Ammon's horn (tissue), 1 donor: ENCODE data around the gene MIAT.

Experiments used
- DNase-seq: peaks from one replicate; pipeline ENCODE4 v3.0.0-alpha.2; 2016; ENCODE audit warnings: low spot score

MIAT gene

DNA sequence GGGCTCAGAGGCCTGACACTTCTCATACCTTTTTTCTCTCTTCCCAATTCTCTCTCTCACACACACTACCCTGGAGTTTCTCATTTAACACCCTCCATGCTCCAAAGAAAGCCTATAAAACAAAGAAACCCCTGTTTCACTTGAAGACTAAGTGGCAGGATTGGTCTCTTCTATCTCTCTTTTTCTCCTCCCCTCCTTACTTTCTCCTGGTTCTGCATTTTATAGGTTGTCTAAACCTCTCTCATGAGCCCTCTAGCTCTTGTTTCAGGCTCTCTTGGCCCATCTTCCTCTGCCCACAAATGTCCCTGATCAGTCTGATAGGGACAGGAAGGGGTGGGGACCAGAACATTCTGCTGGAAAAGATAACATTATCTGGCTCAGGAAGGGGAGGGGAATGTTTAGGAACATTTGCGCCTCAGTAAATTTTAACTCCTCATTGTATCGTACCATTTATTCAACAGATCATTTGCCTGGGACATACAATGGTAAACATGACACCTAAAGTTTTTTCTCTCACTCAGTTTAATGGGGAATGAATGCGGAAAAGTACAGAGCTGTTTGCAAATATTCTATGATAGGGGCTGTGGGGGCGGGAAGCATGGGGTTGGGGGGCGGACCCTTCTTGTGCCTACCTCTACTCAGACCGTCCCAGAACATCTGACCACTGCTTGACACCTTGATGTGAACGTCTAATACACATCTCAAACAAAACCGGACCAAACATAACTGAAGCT lies 24.8 kb upstream of the MIAT start:
- DNase-seq: no peak

- no peak for DNase-seq
Measured at GRCh38 chr22:26634189-26634588, 23.2 kb upstream of the MIAT start.

DNA sequence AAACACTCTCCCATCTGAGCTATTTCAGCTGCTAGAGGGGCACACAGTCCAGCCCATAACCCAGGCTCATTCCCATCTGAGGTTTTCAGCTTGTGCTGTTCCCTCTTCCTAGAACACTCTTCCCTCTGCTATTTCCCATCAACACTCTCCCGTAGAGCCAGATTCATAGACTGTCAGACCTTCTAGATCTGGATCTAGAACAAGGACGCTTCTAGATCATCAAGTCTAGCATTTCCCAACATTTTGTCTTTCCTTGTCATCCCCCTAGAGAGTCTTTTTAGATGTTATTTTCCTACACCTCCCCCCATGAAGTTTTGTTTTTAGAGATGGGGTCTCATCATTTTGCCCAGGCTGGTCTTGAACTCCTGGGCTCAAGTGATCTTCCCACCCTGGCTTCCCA lies 22.3 kb upstream of the MIAT start:
- DNase-seq: no peak

GRCh38 chr22:26636296-26636695 lies 21.1 kb upstream of the MIAT start:
- no peak for DNase-seq

GRCh38 chr22:26642465-26643417 lies 14.6 kb upstream of the MIAT start:
- DNase-seq: no peak

DNA sequence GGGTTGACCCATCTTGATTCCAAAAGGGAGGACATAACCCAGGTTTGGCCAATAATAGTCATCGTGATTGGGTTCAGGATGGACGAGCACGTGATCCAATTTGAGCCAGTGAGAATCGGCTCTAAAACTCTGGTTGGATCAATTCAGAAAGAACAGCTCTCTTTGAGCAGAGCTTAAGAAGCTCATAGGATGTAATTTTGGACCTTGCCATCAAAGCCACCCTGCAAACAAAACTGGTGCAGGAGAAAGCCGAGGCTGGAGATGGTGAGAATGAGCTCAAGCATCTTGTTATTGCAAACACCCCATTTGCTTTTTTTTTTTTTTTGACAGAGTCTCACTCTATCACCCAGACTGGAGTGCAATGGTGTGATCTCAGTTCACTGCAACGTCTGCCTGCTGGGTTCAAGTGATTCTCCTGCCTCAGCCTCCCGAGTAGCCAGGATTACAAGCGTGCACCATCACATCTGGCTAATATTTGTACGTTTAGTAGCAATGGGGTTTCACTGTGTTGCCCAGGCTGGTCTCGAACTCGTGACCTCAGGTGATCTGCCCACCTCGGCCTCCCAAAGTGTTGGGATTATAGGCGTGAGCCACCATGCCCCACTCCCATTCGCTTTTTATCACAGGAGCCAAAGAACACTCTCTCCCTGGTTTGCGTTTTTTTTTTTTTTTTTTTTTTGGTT lies 13.8 kb upstream of the MIAT start:
- no peak for DNase-seq

DNA sequence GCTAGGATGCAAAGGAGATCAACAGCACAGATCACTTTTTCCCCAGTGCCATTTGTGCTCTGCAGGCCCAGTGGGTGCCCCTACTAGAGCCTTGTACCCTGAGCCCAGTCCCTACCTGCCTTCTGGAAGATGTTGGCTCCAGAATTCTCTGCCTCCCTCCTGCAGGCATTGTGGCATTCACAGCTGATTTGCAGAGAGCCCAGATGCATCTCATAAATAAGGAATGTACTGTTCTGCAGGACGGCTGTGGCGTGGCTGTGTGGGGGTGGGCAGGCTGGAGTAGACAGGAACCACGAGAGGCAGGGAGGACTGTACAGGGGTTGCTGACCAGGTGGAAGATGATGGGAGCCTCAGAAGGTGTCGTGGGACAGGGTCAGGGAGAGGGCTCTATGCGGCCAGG lies 11.2 kb upstream of the MIAT start:
- DNase-seq: no peak

DNA sequence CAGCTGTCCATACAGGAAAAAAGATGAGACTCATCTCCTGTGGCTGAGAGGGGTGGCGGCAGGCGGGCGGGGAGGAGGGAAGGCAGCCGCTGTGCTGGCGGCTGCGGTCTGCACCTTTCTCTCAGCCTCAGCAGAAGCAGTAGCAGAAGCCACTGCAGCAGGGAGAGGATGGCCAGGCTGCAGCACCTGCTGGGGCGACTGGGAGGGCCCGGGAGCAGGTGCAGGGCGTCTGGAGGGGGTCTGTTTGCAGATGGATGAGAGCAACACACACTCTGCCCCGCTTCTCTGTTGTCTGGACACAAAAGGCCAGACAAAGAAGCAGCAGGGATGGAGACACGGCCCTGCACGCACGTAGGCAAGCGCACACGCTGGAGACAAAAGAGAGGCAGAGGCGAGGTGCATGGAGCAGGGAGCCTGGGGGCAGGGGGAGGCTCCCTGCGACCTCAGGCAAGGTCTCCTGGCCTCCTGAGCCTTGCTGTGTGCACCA lies 9.3 kb upstream of the MIAT start:
- DNase-seq: no peak

- no peak for DNase-seq
Measured at GRCh38 chr22:26648528-26649388, 8.6 kb upstream of the MIAT start.

- DNase-seq: no peak
Measured at GRCh38 chr22:26650722-26651421, 6.5 kb upstream of the MIAT start.

- DNase-seq: no peak
Measured at GRCh38 chr22:26651815-26652214, 5.6 kb upstream of the MIAT start.

GRCh38 chr22:26658161-26658560 lies 773 bp downstream of the MIAT start:
- DNase-seq: no peak

DNA sequence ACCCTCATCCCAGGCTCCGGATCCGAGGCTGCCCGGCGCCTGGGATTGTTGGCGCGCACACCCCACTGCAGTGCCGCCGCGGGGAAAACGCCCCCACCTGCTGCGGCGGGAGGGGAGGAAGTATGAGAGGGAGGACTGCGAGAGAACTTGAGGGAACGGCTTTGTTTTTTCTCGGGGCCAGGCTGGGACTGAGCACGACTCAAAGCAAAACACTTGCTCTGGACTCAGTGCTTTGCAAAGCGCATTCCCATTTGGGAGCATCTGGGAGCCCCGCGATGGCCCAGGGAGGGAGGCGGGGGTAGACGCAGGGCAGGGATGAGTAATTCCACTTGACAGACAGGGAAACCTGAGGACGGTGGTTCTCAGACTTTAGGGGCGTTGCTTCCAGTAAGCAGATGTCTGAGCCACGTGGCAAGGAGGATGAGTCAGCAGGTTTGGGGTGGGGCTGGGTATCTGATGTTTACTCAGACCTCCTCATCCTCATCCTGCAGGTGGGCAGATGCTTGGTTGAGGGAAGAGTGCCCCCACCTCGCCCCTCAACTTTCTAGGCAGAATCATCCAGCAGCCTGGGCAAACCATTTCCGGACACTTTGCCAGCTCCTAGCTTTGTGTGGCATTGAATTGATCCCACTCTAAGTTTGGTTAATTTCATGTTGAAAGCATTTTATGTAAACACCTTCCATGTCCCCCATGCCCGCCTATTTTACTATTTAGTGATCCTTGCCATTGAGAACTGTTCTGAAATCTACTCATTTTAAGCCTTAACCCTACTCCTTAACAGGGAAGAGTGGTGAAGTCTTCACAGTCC lies 1.5 kb downstream of the MIAT start:
- no peak for DNase-seq

DNA sequence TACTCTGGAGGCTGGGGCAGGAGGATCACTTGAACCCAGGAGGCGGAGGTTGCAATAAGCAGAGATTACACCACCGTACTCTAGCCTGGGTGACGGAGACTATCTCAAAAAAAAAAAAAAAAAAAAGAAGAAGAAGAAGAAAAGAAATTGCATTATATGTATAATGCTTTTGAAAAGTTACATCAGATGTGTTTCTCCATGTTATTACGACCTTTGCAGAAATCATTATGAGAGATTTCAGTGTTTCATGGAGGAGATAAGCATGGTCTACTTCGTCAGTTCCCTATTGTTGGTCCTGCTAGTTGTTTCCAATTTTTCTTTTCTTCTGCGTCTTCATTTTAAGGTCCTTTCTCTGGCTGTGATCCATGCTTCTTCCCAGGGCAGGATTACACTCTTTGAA lies 3.0 kb downstream of the MIAT start:
- DNase-seq: no peak

DNA sequence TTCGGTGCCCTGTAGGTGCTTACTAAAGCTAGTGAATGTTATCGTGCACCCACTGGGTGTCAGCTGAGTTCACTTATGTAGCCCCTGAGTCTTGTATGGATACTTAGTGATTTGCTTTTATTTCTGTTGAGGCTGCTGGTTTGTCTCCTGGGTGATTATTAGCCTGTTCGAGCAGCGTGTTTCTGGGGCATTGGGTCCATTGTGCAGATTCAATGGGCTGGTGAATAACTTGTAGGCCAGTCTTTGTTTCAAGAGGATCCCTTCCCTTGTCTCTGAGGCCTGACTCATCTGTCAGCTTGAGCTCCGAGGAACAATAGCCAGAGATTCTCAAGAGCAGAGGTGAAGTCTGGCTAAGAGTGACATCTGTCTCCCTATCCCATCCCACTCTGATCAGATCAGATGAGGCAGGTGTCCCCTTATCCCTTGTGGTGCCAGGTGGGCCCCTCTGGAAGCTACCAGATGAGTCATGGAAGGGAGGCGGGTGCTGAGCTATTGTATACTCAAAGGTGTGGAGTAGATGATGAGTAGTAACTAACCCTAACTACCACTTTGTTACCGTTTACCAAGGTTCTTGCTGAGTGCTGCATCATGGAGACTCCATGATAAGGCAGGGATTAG lies 3.7 kb downstream of the MIAT start:
- no peak for DNase-seq

DNA sequence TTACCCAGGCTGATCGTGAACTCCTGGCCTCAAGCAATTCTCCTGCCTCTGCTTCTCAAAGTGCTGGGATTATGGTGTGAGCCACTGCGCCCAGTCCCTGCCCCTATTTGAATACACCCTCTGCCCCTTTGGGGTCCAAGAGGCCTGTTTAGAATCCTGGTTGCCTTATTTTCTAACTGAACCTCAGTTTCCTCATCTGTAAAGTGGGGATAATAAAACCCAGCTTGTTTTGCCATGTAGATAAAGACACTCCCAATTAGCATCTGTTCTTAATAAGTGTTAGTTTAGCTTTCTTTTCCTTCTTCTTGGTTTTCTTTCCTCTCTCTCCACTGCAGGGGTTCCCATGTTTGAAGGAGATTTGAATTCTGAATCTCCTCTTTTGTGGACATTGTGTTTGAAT lies 4.8 kb downstream of the MIAT start:
- DNase-seq: no peak

DNA sequence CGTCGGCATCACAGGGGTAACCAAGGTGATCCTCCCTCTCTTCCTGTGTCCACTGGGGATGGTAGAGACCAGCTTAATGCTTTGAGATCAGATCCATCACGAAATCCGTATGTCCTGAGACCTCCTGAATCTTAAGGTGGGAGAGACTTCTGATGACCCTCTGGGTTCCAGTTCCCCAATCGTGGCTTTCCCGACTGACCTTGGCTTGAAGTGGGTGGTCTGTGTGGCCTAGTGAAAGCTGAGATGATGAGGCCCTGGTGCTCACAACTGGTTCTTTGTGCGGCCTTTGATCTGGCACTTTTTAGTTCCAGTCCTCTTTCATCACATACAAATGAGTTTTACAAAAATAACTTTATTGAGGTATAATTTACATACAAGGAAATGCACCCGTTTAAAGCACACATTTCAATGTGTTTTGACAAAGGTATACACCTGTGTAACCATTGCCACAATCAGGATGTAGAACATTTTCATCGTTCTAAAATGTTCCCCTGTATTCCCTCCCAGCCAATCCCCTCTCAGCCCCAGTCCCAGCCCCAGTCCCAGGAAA lies 6.1 kb downstream of the MIAT start:
- no peak for DNase-seq

GRCh38 chr22:26665813-26666231 lies 8.4 kb downstream of the MIAT start:
- no peak for DNase-seq

DNA sequence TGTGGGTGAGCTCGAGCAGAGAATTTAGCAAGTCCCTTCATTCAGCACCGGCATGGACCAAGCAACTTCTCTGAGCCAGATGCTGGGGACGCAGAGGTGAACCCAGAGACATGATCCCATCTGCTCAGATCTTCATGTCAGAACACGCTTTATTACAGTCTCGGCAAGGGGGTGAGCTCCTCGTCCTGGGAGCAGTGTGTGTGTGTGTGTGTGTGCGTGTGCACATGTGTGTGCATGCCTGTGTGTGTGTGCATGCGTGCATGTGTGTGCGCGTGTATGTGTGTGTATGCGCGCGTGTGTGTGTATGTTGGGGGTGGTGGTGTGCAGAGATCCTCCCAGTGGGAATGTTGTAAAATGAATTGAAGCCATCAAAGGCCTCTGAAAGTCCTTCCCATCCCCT lies 9.8 kb downstream of the MIAT start:
- no peak for DNase-seq
